Bronchial epithelial cell (primary cell): ENCODE data around the gene ALDH1A2. TPM values are rescaled to one million over a fixed set of nuclear protein-coding genes. Genes with fewer than 3 reads are reported as not detected.

Experiments
- DNase-seq: peaks from one replicate; pipeline ENCODE4 v3.0.0-alpha.2; 2010; ENCODE audit warnings: low read depth
- FAIRE-seq: peaks from 2 replicates; lab custom pipeline; 2011; peaks lifted over from hg19 to GRCh38; lab: Jason Lieb, UNC
- H3K27me3 ChIP-seq: 2 replicates; pipeline ENCODE4 v1.5.1; 2011; ENCODE audit warnings: low read length; ENCODE audit not compliant: control insufficient read depth, insufficient read depth
- H3K36me3 ChIP-seq: 2 replicates; pipeline ENCODE4 v1.5.1; 2011; ENCODE audit warnings: low read length; ENCODE audit not compliant: control insufficient read depth, insufficient read depth
- H3K4me3 ChIP-seq: 2 replicates; pipeline ENCODE4 v1.5.1; 2011; ENCODE audit warnings: mild to moderate bottlenecking, low read depth, low read length, control low read depth
- total RNA-seq: library from RNA; depleted of rRNA; stranded (reverse); fragments of >200 nt; gene quantifications from 2 replicates; pipeline ENCODE4 v1.2.1, GENCODE V29; 2014
- TF ChIP-seq, protein P1 (sequence below): IDR thresholded peaks from 2 replicates; pipeline ENCODE4 v1.5.1; 2011; ENCODE audit warnings: mild to moderate bottlenecking, moderate library complexity, low read length, control low read depth, inconsistent platforms; ENCODE audit not compliant: insufficient read depth, severe bottlenecking

ALDH1A2 gene
- total RNA-seq, 1 donor from 2014 or later: 0.79 TPM

DNA sequence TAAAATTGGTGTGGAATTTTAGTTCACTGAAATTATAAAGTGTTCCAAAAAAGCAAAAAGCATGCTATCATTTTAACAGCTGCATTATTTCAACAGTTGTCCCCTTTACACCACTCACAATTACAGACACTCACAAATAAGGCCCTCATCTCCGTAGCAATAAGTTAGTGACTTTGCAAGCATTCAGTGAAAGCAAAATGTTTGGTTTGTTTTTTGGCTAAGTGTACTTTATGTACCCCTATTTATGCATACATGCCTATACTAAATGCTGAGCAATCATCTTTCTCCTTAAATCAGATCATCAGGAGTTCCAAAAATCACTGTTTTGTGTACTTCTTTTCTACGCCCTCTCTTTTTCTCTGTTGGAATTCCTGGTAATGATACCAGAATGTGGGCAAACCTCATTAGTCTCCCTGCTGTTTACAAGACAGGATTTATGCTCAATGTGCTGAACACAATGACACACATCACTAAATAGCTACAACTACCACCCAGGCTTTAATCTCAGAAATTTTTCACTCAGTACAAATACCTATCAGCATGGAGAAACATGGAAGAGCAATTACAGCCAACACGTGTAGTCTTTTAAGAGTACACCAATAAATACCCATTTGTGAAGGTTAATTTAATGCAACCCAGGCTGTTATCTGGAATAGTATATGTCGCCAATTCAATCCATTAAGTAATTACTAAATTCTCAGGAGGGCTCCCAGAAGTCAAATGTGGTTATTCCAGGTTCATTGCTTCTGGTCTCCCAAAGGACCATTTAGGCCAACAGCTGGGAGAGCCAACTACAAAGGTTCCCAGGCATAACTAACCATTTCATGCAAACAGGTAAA lies 12.0 kb downstream of the ALDH1A2 start:
- DNase-seq: no peak
- no peak overlapping the region for H3K4me3 ChIP-seq
- no peaks in the 10 kb centered on the region for H3K27me3 ChIP-seq
- TF ChIP-seq, protein P1, sequence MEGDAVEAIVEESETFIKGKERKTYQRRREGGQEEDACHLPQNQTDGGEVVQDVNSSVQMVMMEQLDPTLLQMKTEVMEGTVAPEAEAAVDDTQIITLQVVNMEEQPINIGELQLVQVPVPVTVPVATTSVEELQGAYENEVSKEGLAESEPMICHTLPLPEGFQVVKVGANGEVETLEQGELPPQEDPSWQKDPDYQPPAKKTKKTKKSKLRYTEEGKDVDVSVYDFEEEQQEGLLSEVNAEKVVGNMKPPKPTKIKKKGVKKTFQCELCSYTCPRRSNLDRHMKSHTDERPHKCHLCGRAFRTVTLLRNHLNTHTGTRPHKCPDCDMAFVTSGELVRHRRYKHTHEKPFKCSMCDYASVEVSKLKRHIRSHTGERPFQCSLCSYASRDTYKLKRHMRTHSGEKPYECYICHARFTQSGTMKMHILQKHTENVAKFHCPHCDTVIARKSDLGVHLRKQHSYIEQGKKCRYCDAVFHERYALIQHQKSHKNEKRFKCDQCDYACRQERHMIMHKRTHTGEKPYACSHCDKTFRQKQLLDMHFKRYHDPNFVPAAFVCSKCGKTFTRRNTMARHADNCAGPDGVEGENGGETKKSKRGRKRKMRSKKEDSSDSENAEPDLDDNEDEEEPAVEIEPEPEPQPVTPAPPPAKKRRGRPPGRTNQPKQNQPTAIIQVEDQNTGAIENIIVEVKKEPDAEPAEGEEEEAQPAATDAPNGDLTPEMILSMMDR: no peak
- H3K36me3 ChIP-seq: no peaks in the 10 kb centered on the region
- no peak for FAIRE-seq

GRCh38 chr15:58052334-58052733 lies 13.2 kb downstream of the ALDH1A2 start:
- no peaks in the 10 kb centered on the region for H3K27me3 ChIP-seq
- TF ChIP-seq, protein P1: no peak
- FAIRE-seq (no peak), DNase-seq (no peak)
- no peak overlapping the region for H3K4me3 ChIP-seq
- no peaks in the 10 kb centered on the region for H3K36me3 ChIP-seq

GRCh38 chr15:58049520-58050227 lies 15.8 kb downstream of the ALDH1A2 start:
- no peak for FAIRE-seq

DNA sequence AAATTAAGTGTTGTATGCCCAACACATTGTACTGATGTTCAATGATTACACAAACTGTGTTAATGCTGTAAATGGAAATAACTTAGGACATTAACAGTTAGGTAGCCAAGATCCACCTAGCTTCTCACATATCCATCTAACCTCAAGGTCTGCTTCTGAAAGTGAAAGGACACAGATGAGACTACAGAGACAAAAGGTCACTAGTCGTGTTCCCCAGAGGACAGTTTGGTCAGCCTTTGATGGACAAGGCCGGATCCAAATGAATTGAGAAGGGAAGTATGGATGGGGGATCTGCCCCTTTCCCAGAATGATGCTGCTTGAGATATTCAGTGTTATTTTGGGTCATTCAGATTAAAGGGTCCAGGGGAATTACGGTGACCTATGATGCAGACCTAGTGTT lies 17.2 kb downstream of the ALDH1A2 start:
- TF ChIP-seq, protein P1: no peak
- no peak overlapping the region for H3K4me3 ChIP-seq
- FAIRE-seq: no peak
- H3K27me3 ChIP-seq: no peaks in the 10 kb centered on the region
- no peaks in the 10 kb centered on the region for H3K36me3 ChIP-seq
- no peak for DNase-seq

More at GRCh38 chr15:58049520-58050227, 15.8 kb downstream of the ALDH1A2 start:
- Histone ChIP-seq H3K27me3 (no peaks in the 10 kb centered on the region), H3K36me3 (no peaks in the 10 kb centered on the region), H3K4me3 (no peak overlapping the region)
- TF ChIP-seq, protein P1: no peak
- no peak for DNase-seq

DNA sequence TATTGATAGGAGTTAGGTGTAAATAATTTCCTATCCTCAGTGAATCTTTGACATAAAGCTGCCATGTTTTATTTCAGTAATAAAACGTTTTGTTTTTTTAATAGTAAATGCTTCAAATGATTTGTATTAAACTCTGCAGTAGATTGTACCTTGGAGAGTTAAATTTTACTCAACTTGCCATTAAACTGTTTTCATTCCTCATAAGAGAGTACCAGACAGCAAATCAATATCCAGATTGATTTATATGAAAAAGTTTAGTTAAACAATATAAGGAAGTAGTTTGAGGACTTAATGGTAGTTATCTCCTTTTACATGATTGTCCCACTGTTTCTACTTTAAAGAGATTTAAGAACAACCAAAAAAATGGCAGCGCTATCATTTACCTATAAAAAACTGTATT lies 18.4 kb downstream of the ALDH1A2 start:
- DNase-seq (no peak), FAIRE-seq (no peak)
- TF ChIP-seq, protein P1: no peak
- Histone ChIP-seq H3K4me3 (no peak overlapping the region), H3K36me3 (no peaks in the 10 kb centered on the region), H3K27me3 (no peaks in the 10 kb centered on the region)
